SK-N-SH treated with all-trans-retinoic acid at 6 μM for 48 hours (cell line): ENCODE data around the gene ATN1.

Experiments used
- ATAC-seq: fragments of 200-7000 bp; cut with Tn5 transposase; 3 replicates; pipeline ENCODE4 v1.9.1; 2020; ENCODE audit warnings: mild to moderate bottlenecking, moderate library complexity
- BACH2 ChIP-seq: fragments of 250-450 bp; sonication (Bioruptor Pico); IDR thresholded peaks from 2 replicates; pipeline ENCODE4 v1.9.0; 2021; ENCODE audit warnings: mild to moderate bottlenecking, borderline replicate concordance
- CSDC2 ChIP-seq: fragments of 250-450 bp; sonication (Bioruptor Pico); IDR thresholded peaks from 2 replicates; pipeline ENCODE4 v1.5.0; 2020; ENCODE audit warnings: mild to moderate bottlenecking, moderate library complexity
- ESRRG ChIP-seq: fragments of 250-450 bp; sonication (Bioruptor Pico); IDR thresholded peaks from 2 replicates; pipeline ENCODE4 v1.6.1; 2021; ENCODE audit warnings: mild to moderate bottlenecking
- GLIS3 ChIP-seq: fragments of 250-450 bp; sonication (Bioruptor Pico); IDR thresholded peaks from 2 replicates; pipeline ENCODE4 v1.5.0; 2020; ENCODE audit warnings: mild to moderate bottlenecking, moderate library complexity
- ISL1 ChIP-seq: fragments of 250-450 bp; sonication (Bioruptor Pico); IDR thresholded peaks from 2 replicates; pipeline ENCODE4 v2.1.2; 2022; ENCODE audit warnings: mild to moderate bottlenecking, moderate library complexity
- OSR1 ChIP-seq: fragments of 250-450 bp; sonication (Bioruptor Pico); IDR thresholded peaks from 2 replicates; pipeline ENCODE4 v1.8.0; 2022; ENCODE audit warnings: moderate library complexity, mild to moderate bottlenecking, inconsistent platforms
- PPARA ChIP-seq: fragments of 250-450 bp; sonication (Bioruptor Pico); IDR thresholded peaks from 2 replicates; pipeline ENCODE4 v1.5.0; 2020; ENCODE audit warnings: mild to moderate bottlenecking, borderline replicate concordance
- RARB ChIP-seq: fragments of 250-450 bp; sonication (Bioruptor Pico); IDR thresholded peaks from 2 replicates; pipeline ENCODE4 v1.8.0; 2021; ENCODE audit warnings: mild to moderate bottlenecking, moderate library complexity
- SNAI2 ChIP-seq: fragments of 250-450 bp; sonication (Bioruptor Pico); IDR thresholded peaks from 2 replicates; pipeline ENCODE4 v1.5.0; 2020; ENCODE audit warnings: mild to moderate bottlenecking, moderate library complexity
- TCF4 ChIP-seq: fragments of 250-450 bp; sonication (Bioruptor Pico); IDR thresholded peaks from 2 replicates; pipeline ENCODE4 v1.8.0; 2021; ENCODE audit warnings: mild to moderate bottlenecking, moderate library complexity, borderline replicate concordance
- TOX ChIP-seq: fragments of 250-450 bp; sonication (Bioruptor Pico); IDR thresholded peaks from 2 replicates; pipeline ENCODE4 v1.8.0; 2021; ENCODE audit warnings: mild to moderate bottlenecking, moderate library complexity, borderline replicate concordance
- ZC3H10 ChIP-seq: fragments of 250-450 bp; sonication (Bioruptor Pico); IDR thresholded peaks from 2 replicates; pipeline ENCODE4 v1.5.1; 2021; ENCODE audit warnings: mild to moderate bottlenecking, moderate library complexity
- ZFP3 ChIP-seq: fragments of 250-450 bp; sonication (Bioruptor Pico); IDR thresholded peaks from 2 replicates; pipeline ENCODE4 v1.5.0; 2020; ENCODE audit warnings: mild to moderate bottlenecking, moderate library complexity
- ZFP30 ChIP-seq: fragments of 450-650 bp; formaldehyde crosslinking; IDR thresholded peaks from 2 replicates; pipeline ENCODE4 v1.5.0; 2022; ENCODE audit warnings: mild to moderate bottlenecking, moderate library complexity
- ZNF565 ChIP-seq: fragments of 450-650 bp; formaldehyde crosslinking; conservative IDR thresholded peaks from 2 replicates; pipeline ENCODE4 v1.5.0; 2020; ENCODE audit warnings: low read depth, mild to moderate bottlenecking, moderate library complexity
- ZNF70 ChIP-seq: fragments of 450-650 bp; formaldehyde crosslinking; IDR thresholded peaks from 2 replicates; pipeline ENCODE4 v1.5.0; 2020; ENCODE audit warnings: mild to moderate bottlenecking, moderate library complexity
- ZNF8 ChIP-seq: fragments of 450-650 bp; formaldehyde crosslinking; IDR thresholded peaks from 2 replicates; pipeline ENCODE4 v1.5.0; 2020; ENCODE audit warnings: mild to moderate bottlenecking, moderate library complexity
- TF ChIP-seq, protein P1 (sequence below): fragments of 250-450 bp; sonication (Bioruptor Pico); IDR thresholded peaks from 2 replicates; pipeline ENCODE4 v1.5.1; 2021; ENCODE audit warnings: mild to moderate bottlenecking, moderate library complexity
- TF ChIP-seq, protein P2 (sequence below): fragments of 250-450 bp; sonication (Bioruptor Pico); IDR thresholded peaks from 2 replicates; pipeline ENCODE4 v1.5.1; 2020; ENCODE audit warnings: low read depth, mild to moderate bottlenecking, moderate library complexity
- TF ChIP-seq, protein P3 (sequence below): fragments of 250-450 bp; sonication (Bioruptor Pico); IDR thresholded peaks from 2 replicates; pipeline ENCODE4 v1.8.0; 2020; ENCODE audit warnings: mild to moderate bottlenecking, moderate library complexity, borderline replicate concordance
- TF ChIP-seq, protein P4 (sequence below): fragments of 250-450 bp; sonication (Bioruptor Pico); IDR thresholded peaks from 2 replicates; pipeline ENCODE4 v1.5.0; 2020; ENCODE audit warnings: mild to moderate bottlenecking, moderate library complexity
- TF ChIP-seq, protein P5 (sequence below): fragments of 250-450 bp; sonication (Bioruptor Pico); IDR thresholded peaks from 2 replicates; pipeline ENCODE4 v1.8.0; 2021; ENCODE audit warnings: low read depth, mild to moderate bottlenecking, moderate library complexity, borderline replicate concordance

The ATN1 gene

DNA sequence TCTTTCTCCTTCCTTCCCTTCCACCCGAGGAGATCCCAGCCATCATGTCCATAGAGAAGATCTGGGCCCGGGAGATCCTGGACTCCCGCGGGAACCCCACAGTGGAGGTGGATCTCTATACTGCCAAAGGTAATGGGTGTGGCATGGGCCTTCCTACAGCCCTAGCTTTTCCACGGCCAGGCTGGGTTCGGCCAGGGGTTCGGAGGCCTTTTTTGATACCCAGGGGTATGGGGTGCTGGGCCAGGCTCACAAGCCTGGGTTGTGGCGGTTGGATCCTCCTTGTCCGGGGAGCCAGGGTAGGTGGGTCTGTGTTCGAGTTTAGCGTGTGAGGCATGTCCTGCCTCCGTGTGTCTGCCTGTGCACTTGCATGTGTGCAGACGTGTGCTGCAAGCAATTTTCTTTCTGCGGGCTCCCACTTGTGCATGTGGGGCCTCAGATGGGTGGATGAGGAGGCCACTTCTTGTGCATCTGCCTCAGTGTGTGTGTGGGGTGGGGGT lies 11.9 kb upstream of the ATN1 start:
- ATAC-seq: no peak
- TF ChIP-seq ZC3H10 (CRISPR knock-in tag): no peak
- TF ChIP-seq, protein P1, sequence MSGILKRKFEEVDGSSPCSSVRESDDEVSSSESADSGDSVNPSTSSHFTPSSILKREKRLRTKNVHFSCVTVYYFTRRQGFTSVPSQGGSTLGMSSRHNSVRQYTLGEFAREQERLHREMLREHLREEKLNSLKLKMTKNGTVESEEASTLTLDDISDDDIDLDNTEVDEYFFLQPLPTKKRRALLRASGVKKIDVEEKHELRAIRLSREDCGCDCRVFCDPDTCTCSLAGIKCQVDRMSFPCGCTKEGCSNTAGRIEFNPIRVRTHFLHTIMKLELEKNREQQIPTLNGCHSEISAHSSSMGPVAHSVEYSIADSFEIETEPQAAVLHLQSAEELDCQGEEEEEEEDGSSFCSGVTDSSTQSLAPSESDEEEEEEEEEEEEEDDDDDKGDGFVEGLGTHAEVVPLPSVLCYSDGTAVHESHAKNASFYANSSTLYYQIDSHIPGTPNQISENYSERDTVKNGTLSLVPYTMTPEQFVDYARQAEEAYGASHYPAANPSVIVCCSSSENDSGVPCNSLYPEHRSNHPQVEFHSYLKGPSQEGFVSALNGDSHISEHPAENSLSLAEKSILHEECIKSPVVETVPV (CRISPR knock-in tag): no peak
- TF ChIP-seq ISL1: no peak
- TF ChIP-seq ZNF565: no peak
- TF ChIP-seq CSDC2: no peak
- TF ChIP-seq, protein P2, sequence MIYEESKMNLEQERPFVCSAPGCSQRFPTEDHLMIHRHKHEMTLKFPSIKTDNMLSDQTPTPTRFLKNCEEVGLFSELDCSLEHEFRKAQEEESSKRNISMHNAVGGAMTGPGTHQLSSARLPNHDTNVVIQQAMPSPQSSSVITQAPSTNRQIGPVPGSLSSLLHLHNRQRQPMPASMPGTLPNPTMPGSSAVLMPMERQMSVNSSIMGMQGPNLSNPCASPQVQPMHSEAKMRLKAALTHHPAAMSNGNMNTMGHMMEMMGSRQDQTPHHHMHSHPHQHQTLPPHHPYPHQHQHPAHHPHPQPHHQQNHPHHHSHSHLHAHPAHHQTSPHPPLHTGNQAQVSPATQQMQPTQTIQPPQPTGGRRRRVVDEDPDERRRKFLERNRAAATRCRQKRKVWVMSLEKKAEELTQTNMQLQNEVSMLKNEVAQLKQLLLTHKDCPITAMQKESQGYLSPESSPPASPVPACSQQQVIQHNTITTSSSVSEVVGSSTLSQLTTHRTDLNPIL (CRISPR knock-in tag): no peak
- no peak for TF ChIP-seq ZFP3
- no peak for TF ChIP-seq RARB
- TF ChIP-seq ZFP30 (CRISPR knock-in tag): no peak
- no peak for TF ChIP-seq OSR1
- TF ChIP-seq TOX (CRISPR knock-in tag): no peak
- no peak for TF ChIP-seq TCF4 (CRISPR knock-in tag)
- TF ChIP-seq, all 23 proteins: peak for 0

DNA sequence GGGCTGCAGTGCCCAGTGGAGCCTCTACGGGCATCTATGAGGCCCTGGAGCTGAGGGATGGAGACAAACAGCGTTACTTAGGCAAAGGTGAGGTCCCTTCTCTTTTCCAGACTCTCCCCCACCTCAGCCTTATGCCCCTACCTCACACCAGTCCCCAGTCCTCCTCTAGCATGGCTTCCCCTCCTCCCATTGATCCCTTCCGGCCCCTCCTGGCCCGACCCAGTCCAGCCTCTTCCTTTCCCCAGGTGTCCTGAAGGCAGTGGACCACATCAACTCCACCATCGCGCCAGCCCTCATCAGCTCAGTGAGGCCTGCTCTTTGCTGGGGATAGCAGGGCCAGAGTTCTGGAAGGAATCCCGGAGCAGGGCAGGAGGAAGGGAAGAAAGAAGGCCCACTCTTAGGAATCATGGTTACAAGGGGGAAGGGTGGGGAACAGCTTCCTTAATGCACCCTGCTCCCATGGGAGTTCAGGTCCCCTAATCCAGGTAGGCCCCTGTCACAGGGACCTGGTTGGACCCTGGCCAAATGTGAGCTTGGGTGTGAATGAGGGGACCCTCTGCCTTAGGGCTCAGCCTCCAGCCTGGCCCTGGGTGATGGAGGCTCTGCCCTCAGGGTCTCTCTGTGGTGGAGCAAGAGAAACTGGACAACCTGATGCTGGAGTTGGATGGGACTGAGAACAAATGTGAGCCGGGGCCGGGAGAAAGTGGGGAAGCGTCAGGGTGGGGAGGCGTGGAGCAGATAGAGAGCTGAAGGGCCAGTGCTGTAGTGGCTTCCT lies 11.1 kb upstream of the ATN1 start:
- ATAC-seq: no peak
- TF ChIP-seq GLIS3 (CRISPR knock-in tag) (no peak), ZNF565 (no peak), SNAI2 (CRISPR knock-in tag) (no peak), ZNF8 (no peak), OSR1 (no peak), TCF4 (CRISPR knock-in tag) (no peak), BACH2 (CRISPR knock-in tag) (no peak), TOX (CRISPR knock-in tag) (no peak), PPARA (CRISPR knock-in tag) (no peak), ZNF70 (CRISPR knock-in tag) (no peak), ESRRG (no peak), ISL1 (no peak), RARB (no peak)
- TF ChIP-seq, protein P3, sequence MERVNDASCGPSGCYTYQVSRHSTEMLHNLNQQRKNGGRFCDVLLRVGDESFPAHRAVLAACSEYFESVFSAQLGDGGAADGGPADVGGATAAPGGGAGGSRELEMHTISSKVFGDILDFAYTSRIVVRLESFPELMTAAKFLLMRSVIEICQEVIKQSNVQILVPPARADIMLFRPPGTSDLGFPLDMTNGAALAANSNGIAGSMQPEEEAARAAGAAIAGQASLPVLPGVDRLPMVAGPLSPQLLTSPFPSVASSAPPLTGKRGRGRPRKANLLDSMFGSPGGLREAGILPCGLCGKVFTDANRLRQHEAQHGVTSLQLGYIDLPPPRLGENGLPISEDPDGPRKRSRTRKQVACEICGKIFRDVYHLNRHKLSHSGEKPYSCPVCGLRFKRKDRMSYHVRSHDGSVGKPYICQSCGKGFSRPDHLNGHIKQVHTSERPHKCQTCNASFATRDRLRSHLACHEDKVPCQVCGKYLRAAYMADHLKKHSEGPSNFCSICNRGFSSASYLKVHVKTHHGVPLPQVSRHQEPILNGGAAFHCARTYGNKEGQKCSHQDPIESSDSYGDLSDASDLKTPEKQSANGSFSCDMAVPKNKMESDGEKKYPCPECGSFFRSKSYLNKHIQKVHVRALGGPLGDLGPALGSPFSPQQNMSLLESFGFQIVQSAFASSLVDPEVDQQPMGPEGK (CRISPR knock-in tag): no peak
- TF ChIP-seq, protein P4, sequence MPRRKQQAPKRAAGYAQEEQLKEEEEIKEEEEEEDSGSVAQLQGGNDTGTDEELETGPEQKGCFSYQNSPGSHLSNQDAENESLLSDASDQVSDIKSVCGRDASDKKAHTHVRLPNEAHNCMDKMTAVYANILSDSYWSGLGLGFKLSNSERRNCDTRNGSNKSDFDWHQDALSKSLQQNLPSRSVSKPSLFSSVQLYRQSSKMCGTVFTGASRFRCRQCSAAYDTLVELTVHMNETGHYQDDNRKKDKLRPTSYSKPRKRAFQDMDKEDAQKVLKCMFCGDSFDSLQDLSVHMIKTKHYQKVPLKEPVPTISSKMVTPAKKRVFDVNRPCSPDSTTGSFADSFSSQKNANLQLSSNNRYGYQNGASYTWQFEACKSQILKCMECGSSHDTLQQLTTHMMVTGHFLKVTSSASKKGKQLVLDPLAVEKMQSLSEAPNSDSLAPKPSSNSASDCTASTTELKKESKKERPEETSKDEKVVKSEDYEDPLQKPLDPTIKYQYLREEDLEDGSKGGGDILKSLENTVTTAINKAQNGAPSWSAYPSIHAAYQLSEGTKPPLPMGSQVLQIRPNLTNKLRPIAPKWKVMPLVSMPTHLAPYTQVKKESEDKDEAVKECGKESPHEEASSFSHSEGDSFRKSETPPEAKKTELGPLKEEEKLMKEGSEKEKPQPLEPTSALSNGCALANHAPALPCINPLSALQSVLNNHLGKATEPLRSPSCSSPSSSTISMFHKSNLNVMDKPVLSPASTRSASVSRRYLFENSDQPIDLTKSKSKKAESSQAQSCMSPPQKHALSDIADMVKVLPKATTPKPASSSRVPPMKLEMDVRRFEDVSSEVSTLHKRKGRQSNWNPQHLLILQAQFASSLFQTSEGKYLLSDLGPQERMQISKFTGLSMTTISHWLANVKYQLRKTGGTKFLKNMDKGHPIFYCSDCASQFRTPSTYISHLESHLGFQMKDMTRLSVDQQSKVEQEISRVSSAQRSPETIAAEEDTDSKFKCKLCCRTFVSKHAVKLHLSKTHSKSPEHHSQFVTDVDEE (CRISPR knock-in tag): no peak
- TF ChIP-seq, protein P5, sequence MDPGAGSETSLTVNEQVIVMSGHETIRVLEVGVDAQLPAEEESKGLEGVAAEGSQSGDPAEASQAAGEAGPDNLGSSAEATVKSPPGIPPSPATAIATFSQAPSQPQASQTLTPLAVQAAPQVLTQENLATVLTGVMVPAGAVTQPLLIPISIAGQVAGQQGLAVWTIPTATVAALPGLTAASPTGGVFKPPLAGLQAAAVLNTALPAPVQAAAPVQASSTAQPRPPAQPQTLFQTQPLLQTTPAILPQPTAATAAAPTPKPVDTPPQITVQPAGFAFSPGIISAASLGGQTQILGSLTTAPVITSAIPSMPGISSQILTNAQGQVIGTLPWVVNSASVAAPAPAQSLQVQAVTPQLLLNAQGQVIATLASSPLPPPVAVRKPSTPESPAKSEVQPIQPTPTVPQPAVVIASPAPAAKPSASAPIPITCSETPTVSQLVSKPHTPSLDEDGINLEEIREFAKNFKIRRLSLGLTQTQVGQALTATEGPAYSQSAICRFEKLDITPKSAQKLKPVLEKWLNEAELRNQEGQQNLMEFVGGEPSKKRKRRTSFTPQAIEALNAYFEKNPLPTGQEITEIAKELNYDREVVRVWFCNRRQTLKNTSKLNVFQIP (CRISPR knock-in tag): no peak
- TF ChIP-seq, protein P2 (CRISPR knock-in tag): no peak
